HL-60 (cell line): Measurements from ENCODE around the gene PHF13.

ENCODE experiments used
- DNase-seq, 2 experiments: peaks; one replicate each; pipeline ENCODE4 v3.0.0-alpha.2; 2010 to 2020; ENCODE audit warnings: low read depth in 1 of 2, low spot score in 1 of 2
- H3K27ac ChIP-seq: fragments of 250-450 bp; sonication (Bioruptor Pico); replicated peaks from 2 replicates; pipeline ENCODE4 v1.5.1; 2020; ENCODE audit warnings: mild to moderate bottlenecking, moderate library complexity
- H3K27me3 ChIP-seq: fragments of 250-450 bp; sonication (Bioruptor Pico); 2 replicates; pipeline ENCODE4 v1.5.1; 2021; ENCODE audit warnings: mild to moderate bottlenecking, moderate library complexity; ENCODE audit not compliant: insufficient read depth, poor library complexity, severe bottlenecking
- H3K4me3 ChIP-seq: replicated peaks from 2 replicates; pipeline ENCODE4 v1.5.1; 2011; ENCODE audit warnings: mild to moderate bottlenecking, control low read depth, low read length; ENCODE audit not compliant: insufficient read depth
- CTCF ChIP-seq: IDR thresholded peaks from one replicate; pipeline ENCODE4 v1.5.1; 2011; ENCODE audit warnings: low read length, control low read depth, inconsistent platforms; ENCODE audit not compliant: insufficient read depth
- GABPA ChIP-seq: IDR thresholded peaks from 2 replicates; pipeline ENCODE4 v1.6.1; 2012; ENCODE audit warnings: low read depth
- POLR2AphosphoS5 ChIP-seq: IDR thresholded peaks from 2 replicates; pipeline ENCODE4 v1.6.1; 2012; ENCODE audit warnings: low read depth
- REST ChIP-seq: IDR thresholded peaks from 2 replicates; pipeline ENCODE4 v1.6.1; 2012; ENCODE audit warnings: low read depth; ENCODE audit not compliant: insufficient replicate concordance
- SPI1 ChIP-seq: IDR thresholded peaks from 2 replicates; pipeline ENCODE4 v1.6.1; 2012; ENCODE audit warnings: low read depth, mild to moderate bottlenecking, borderline replicate concordance

The PHF13 gene

GRCh38 chr1:6580119-6580592, 33.4 kb upstream of the PHF13 start:
- peak in 1 of 2 experiments; percentile 64 for DNase-seq
- Histone ChIP-seq H3K27ac (peak overlapping the region; percentile 89), H3K4me3 (peak overlapping the region; percentile 87), H3K27me3 (no peaks in the 10 kb centered on the region)
- TF ChIP-seq GABPA (no peak), POLR2AphosphoS5 (no peak; the same call in 1 of the 2 replicates), REST (no peak), SPI1 (peak; percentile 67; the same call in 1 of the 2 replicates)

GRCh38 chr1:6580593-6581409, 32.7 kb upstream of the PHF13 start:
- no peak for TF ChIP-seq GABPA
- TF ChIP-seq POLR2AphosphoS5, result no peak
- no peak for TF ChIP-seq REST
- no peak for TF ChIP-seq CTCF
- no peak for TF ChIP-seq SPI1
- no peaks in the 10 kb centered on the region for H3K27me3 ChIP-seq
- peak in 1 of 2 experiments; percentile 80 for DNase-seq
- peak overlapping the region; percentile 87 for H3K4me3 ChIP-seq
- peak overlapping the region; percentile 89 for H3K27ac ChIP-seq

GRCh38 chr1:6581561-6582305, 31.8 kb upstream of the PHF13 start:
- DNase-seq, result peak in 1 of 2 experiments; percentile 89
- peak overlapping the region; percentile 89 for H3K27ac ChIP-seq
- no peaks in the 10 kb centered on the region for H3K27me3 ChIP-seq
- H3K4me3 ChIP-seq, result peak overlapping the region; percentile 87
- TF ChIP-seq CTCF (no peak), POLR2AphosphoS5 (0 out of 2 replicates have a peak, but pooled peaks have one; percentile 41), SPI1 (peak; percentile 50; the same call in 1 of the 2 replicates)

GRCh38 chr1:6582370-6582769, 31.2 kb upstream of the PHF13 start:
- peak overlapping the region; percentile 26 for H3K4me3 ChIP-seq

More at GRCh38 chr1:6582370-6582769, 31.2 kb upstream of the PHF13 start:
- no peak for DNase-seq
- TF ChIP-seq GABPA (no peak), POLR2AphosphoS5 (no peak; the same call in 1 of the 2 replicates), SPI1 (no peak), CTCF (no peak), REST (no peak)
- no peaks in the 10 kb centered on the region for H3K27me3 ChIP-seq
- peak overlapping the region; percentile 89 for H3K27ac ChIP-seq
